NCI-H526 (cell line): ENCODE measurements around the gene NAT9.

Experiments
- DNase-seq, 2 experiments: peaks; one replicate each; lab custom pipeline; 2025; lab: John Stamatoyannopoulos, UW

NAT9 gene

GRCh38 chr17:74761419-74761818 is 14.7 kb downstream of the NAT9 start:
- DNase-seq, result no peak

GRCh38 chr17:74760404-74761105 is 15.6 kb downstream of the NAT9 start:
- no peak for DNase-seq

GRCh38 chr17:74759941-74760340 is 16.2 kb downstream of the NAT9 start:
- peak in 1 of 2 experiments; percentile 59 for DNase-seq

GRCh38 chr17:74759243-74759801 is 16.8 kb downstream of the NAT9 start:
- peak in 1 of 2 experiments; percentile 35 for DNase-seq

GRCh38 chr17:74758848-74759168 is 17.3 kb downstream of the NAT9 start:
- no peak for DNase-seq

- peak; percentile 56 to 81 for DNase-seq
These were observed 18.0 kb downstream of the NAT9 start for GRCh38 chr17:74757931-74758847.

- DNase-seq, result no peak
These were observed 18.6 kb downstream of the NAT9 start for GRCh38 chr17:74757502-74757901.

GRCh38 chr17:74756891-74757290 is 19.3 kb downstream of the NAT9 start:
- no peak for DNase-seq

- no peak for DNase-seq
These were observed 20.6 kb downstream of the NAT9 start for GRCh38 chr17:74755533-74755932.

- no peak for DNase-seq
These were observed 21.3 kb downstream of the NAT9 start for GRCh38 chr17:74754832-74755231.

- no peak for DNase-seq
These were observed 23.2 kb downstream of the NAT9 start for GRCh38 chr17:74752822-74753401.

GRCh38 chr17:74752415-74752814 is 23.7 kb downstream of the NAT9 start:
- no peak for DNase-seq

GRCh38 chr17:74750327-74751069 is 25.6 kb downstream of the NAT9 start:
- no peak for DNase-seq

- no peak for DNase-seq
These were observed 26.2 kb downstream of the NAT9 start for GRCh38 chr17:74750039-74750326.

GRCh38 chr17:74749279-74750038 is 26.7 kb downstream of the NAT9 start:
- peak in 1 of 2 experiments; percentile 70 for DNase-seq

GRCh38 chr17:74748529-74749278 is 27.4 kb downstream of the NAT9 start, which contains the start of gene NHERF1:
NHERF1 (plus strand) TSS chr17:74748628; CDS start chr17:74748847, 219 bp downstream.
- DNase-seq, result peak; percentile 76 to 97

- DNase-seq, result no peak
These were observed 27.9 kb downstream of the NAT9 start for GRCh38 chr17:74748279-74748528.

GRCh38 chr17:74746922-74747321 is 29.2 kb downstream of the NAT9 start:
- DNase-seq, result no peak

- no peak for DNase-seq
These were observed 29.8 kb downstream of the NAT9 start for GRCh38 chr17:74746376-74746775.

GRCh38 chr17:74745548-74746177 is 30.5 kb downstream of the NAT9 start:
- no peak for DNase-seq
